H1 (cell line): ENCODE results near the gene TFF1. TPM values are rescaled to one million over a fixed set of nuclear protein-coding genes. Genes with fewer than 3 reads are reported as not detected.

Experiments
- ATF2 ChIP-seq: IDR thresholded peaks from 2 replicates; pipeline ENCODE4 v1.6.1; 2012; ENCODE audit warnings: low read length, inconsistent platforms
- BCL11A ChIP-seq, 2 experiments: IDR thresholded peaks; one replicate each; pipeline ENCODE4 v1.6.1; 2011; ENCODE audit warnings: low read depth in 2 of 2, low read length in 2 of 2, mild to moderate bottlenecking in 2 of 2
- EP300 ChIP-seq, 2 experiments: IDR thresholded peaks; 1 replicate in 1 of 2; 2 replicates in 1 of 2; pipeline ENCODE4 v1.6.1; 2011 to 2012; ENCODE audit warnings: low read depth in 2 of 2, low read length in 2 of 2, mild to moderate bottlenecking in 2 of 2, borderline replicate concordance in 1 of 2, inconsistent platforms in 1 of 2, moderate library complexity in 1 of 2
- HDAC2 ChIP-seq, 2 experiments: fragments of 300-600 bp in 1 of 2; sonication (generic) in 1 of 2; IDR thresholded peaks; 2 replicates each; pipeline ENCODE4 v1.6.1; 2011 to 2012; ENCODE audit warnings: low read depth in 2 of 2, low read length in 2 of 2, mild to moderate bottlenecking in 2 of 2, moderate library complexity in 2 of 2, borderline replicate concordance in 1 of 2, inconsistent platforms in 1 of 2
- KDM5A ChIP-seq: fragments of 200-600 bp; IDR thresholded peaks from 2 replicates; pipeline ENCODE4 v1.7.1; 2012; ENCODE audit warnings: mild to moderate bottlenecking, low read length, inconsistent platforms, mixed read lengths
- SP2 ChIP-seq: IDR thresholded peaks from 2 replicates; pipeline ENCODE4 v1.6.1; 2012; ENCODE audit warnings: mild to moderate bottlenecking, low read length, inconsistent platforms
- TEAD4 ChIP-seq: IDR thresholded peaks from 2 replicates; pipeline ENCODE4 v1.6.1; 2012; ENCODE audit warnings: low read depth, low read length, inconsistent platforms, mixed read lengths
- YY1 ChIP-seq: IDR thresholded peaks from 2 replicates; pipeline ENCODE4 v1.6.1; 2011; ENCODE audit warnings: low read depth, mild to moderate bottlenecking, low read length
- polyA plus RNA-seq, 7 experiments: library from polyadenylated mRNA; depleted of rRNA in 3 of 7; stranded (reverse) in 5 of 7; unstranded in 2 of 7; fragments of >200 nt in 5 of 7; fragments of 200-250 nt in 2 of 7; gene quantifications; 1 replicate in 5 of 7; 2 replicates in 1 of 7; 4 replicates in 1 of 7; pipeline versions ENCODE4 v1.2.1 to v1.2.3, GENCODE V29; 2011 to 2013; ENCODE audit warnings: missing spikeins in 2 of 7, mixed read lengths in 2 of 7
- total RNA-seq: library from RNA; stranded (reverse); fragmentation: NEBNext Ultra II Directional; extraction: Animal tissue kit (Norgen Biotek cat#: 25700); gene quantifications from 2 replicates; pipeline ENCODE4 v1.2.1, GENCODE V29; 2021
- TF ChIP-seq, protein P1 (sequence below): IDR thresholded peaks from 2 replicates; pipeline ENCODE4 v1.6.1; 2011; ENCODE audit warnings: low read depth, mild to moderate bottlenecking, low read length; ENCODE audit not compliant: insufficient read depth

Gene TFF1
- total and polyA plus RNA-seq, 2 of the 8 experiments (the other 6 are each of a cell fraction or from before 2014, with no cell fraction given) = not detected

- TF ChIP-seq, protein P1, sequence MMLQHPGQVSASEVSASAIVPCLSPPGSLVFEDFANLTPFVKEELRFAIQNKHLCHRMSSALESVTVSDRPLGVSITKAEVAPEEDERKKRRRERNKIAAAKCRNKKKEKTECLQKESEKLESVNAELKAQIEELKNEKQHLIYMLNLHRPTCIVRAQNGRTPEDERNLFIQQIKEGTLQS = no peak
- no peak for TF ChIP-seq KDM5A
- no peak for TF ChIP-seq HDAC2 (IDR thresholded peaks at IDR 0.05; ENCODE audit: borderline replicate concordance in 1 of 2, low read depth in 2 of 2, low read length in 2 of 2)
- TF ChIP-seq YY1 = no peak
- TF ChIP-seq ATF2 = no peak
- TF ChIP-seq SP2 = no peak
- TF ChIP-seq BCL11A (IDR thresholded peaks at IDR 0.05; ENCODE audit: low read depth in 2 of 2, low read length in 2 of 2) = no peak
- no peak for TF ChIP-seq TEAD4
- no peak for TF ChIP-seq EP300 (IDR thresholded peaks at IDR 0.05; ENCODE audit: borderline replicate concordance in 1 of 2, low read depth in 2 of 2, low read length in 2 of 2)
These were observed 9.2 kb upstream of the TFF1 start (continued) for GRCh38 chr21:42375506-42375905.
